Activated CD4-positive, alpha-beta T cell treated with anti-CD3 and anti-CD28 coated beads, Interleukin-2, amount 10 ng/mL, durations not matched to agents 24 days and 14 days (primary cell): ENCODE results near the gene ARHGAP44. TPM values are rescaled to one million over a fixed set of nuclear protein-coding genes. Genes with fewer than 3 reads are reported as not detected.

Experiments
- DNase-seq: peaks from one replicate; pipeline ENCODE4 v3.0.0; 2022
- H3K27ac Mint-ChIP-seq: one replicate; pipeline ENCODE4 v1.8.0; 2022; ENCODE audit warnings: mild to moderate bottlenecking, mixed read lengths
- H3K27me3 Mint-ChIP-seq: one replicate; pipeline ENCODE4 v1.8.0; 2022; ENCODE audit warnings: mixed read lengths
- H3K36me3 Mint-ChIP-seq: one replicate; pipeline ENCODE4 v1.8.0; 2022; ENCODE audit warnings: low read depth, mild to moderate bottlenecking, mixed read lengths
- H3K4me1 Mint-ChIP-seq: one replicate; pipeline ENCODE4 v1.8.0; 2021; ENCODE audit warnings: mixed read lengths
- H3K4me3 Mint-ChIP-seq: one replicate; pipeline ENCODE4 v1.8.0; 2022; ENCODE audit warnings: mild to moderate bottlenecking, moderate library complexity, mixed read lengths
- H3K9me3 Mint-ChIP-seq: one replicate; pipeline ENCODE4 v1.8.0; 2021; ENCODE audit warnings: mixed read lengths
- intact Hi-C: fragments of 100-400 bp; cut with micrococcal nuclease; formaldehyde crosslinking; loops from one replicate; pipeline ENCODE4 v1.15.1; 2023
- total RNA-seq: library from RNA; stranded (reverse); gene quantifications from 2 replicates; pipeline ENCODE4 v1.2.3, GENCODE V29; 2022

Gene ARHGAP44
- total RNA-seq, 1 donor from 2014 or later = 0.49 TPM

- H3K27me3 Mint-ChIP-seq = no peaks in the 10 kb centered on the region
- intact Hi-C loops = no loop called here
- H3K9me3 Mint-ChIP-seq = no peaks in the 10 kb centered on the region
- H3K4me1 Mint-ChIP-seq = no peaks in the 10 kb centered on the region
- H3K36me3 Mint-ChIP-seq = peaks cover 41% of the 10 kb centered on the region
- H3K27ac Mint-ChIP-seq = no peak overlapping the region
- no peak for DNase-seq
- H3K4me3 Mint-ChIP-seq = no peak overlapping the region
Measured at GRCh38 chr17:12990041-12990808, 200.9 kb downstream of the ARHGAP44 start.

- no peak for DNase-seq
- Mint-ChIP-seq H3K36me3 (peaks cover 46% of the 10 kb centered on the region), H3K4me1 (no peaks in the 10 kb centered on the region), H3K27me3 (no peaks in the 10 kb centered on the region), H3K9me3 (no peaks in the 10 kb centered on the region), H3K27ac (no peak overlapping the region), H3K4me3 (no peak overlapping the region)
- intact Hi-C loops = no loop called here
Measured at GRCh38 chr17:12990926-12991325, 201.6 kb downstream of the ARHGAP44 start.

- intact Hi-C loops = no loop called here
Measured at GRCh38 chr17:12992676-12993075, 203.4 kb downstream of the ARHGAP44 start.

GRCh38 chr17:12993631-12994030, 204.3 kb downstream of the ARHGAP44 start:
- H3K27me3 Mint-ChIP-seq = no peaks in the 10 kb centered on the region
- H3K4me1 Mint-ChIP-seq = no peaks in the 10 kb centered on the region
- intact Hi-C loops = no loop called here
- H3K36me3 Mint-ChIP-seq = peaks cover 66% of the 10 kb centered on the region
- H3K4me3 Mint-ChIP-seq = no peak overlapping the region
- DNase-seq = no peak
- H3K9me3 Mint-ChIP-seq = no peaks in the 10 kb centered on the region
- H3K27ac Mint-ChIP-seq = no peak overlapping the region

More at GRCh38 chr17:12992676-12993075, 203.4 kb downstream of the ARHGAP44 start:
- DNase-seq = no peak
- Mint-ChIP-seq H3K4me1 (no peaks in the 10 kb centered on the region), H3K27ac (no peak overlapping the region), H3K9me3 (no peaks in the 10 kb centered on the region), H3K27me3 (no peaks in the 10 kb centered on the region), H3K36me3 (peaks cover 59% of the 10 kb centered on the region), H3K4me3 (no peak overlapping the region)

- intact Hi-C loops = no loop called here
- Mint-ChIP-seq H3K36me3 (peaks cover 72% of the 10 kb centered on the region), H3K27me3 (no peaks in the 10 kb centered on the region), H3K27ac (no peak overlapping the region), H3K4me3 (no peak overlapping the region), H3K4me1 (no peaks in the 10 kb centered on the region), H3K9me3 (no peaks in the 10 kb centered on the region)
- no peak for DNase-seq
Measured at GRCh38 chr17:12994341-12995074, 205.2 kb downstream of the ARHGAP44 start.

GRCh38 chr17:12995106-12995895, 206.0 kb downstream of the ARHGAP44 start:
- Mint-ChIP-seq H3K36me3 (peaks cover 65% of the 10 kb centered on the region), H3K27me3 (no peaks in the 10 kb centered on the region), H3K4me3 (no peak overlapping the region), H3K4me1 (no peaks in the 10 kb centered on the region), H3K9me3 (no peaks in the 10 kb centered on the region), H3K27ac (no peak overlapping the region)
- no peak for DNase-seq
- intact Hi-C loops = no loop called here

DNA sequence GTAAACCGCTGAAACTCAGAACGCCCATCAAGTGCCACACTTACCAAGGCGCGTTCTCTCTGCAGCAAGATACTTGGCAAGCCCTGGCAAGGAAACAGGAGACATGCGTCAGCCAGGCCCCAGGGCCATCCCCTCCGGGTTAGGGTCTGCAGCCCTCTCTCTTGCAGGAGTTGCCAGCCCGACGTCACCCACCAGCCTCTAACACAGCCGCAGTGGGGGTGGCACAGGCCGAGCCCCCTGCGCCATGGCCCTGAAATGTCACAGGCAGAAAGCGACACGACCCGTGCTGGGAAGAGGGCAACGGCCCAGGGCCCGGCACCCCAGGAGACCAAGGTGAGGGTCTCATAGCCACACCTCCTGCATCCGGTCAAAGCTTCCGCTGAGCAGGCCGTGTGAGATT, 206.6 kb downstream of the ARHGAP44 start:
- no peaks in the 10 kb centered on the region for H3K4me1 Mint-ChIP-seq
- intact Hi-C loops = no loop called here
- no peak overlapping the region for H3K27ac Mint-ChIP-seq
- no peak for DNase-seq
- no peaks in the 10 kb centered on the region for H3K9me3 Mint-ChIP-seq
- H3K36me3 Mint-ChIP-seq = peaks cover 69% of the 10 kb centered on the region
- H3K27me3 Mint-ChIP-seq = no peaks in the 10 kb centered on the region
- H3K4me3 Mint-ChIP-seq = no peak overlapping the region

DNA sequence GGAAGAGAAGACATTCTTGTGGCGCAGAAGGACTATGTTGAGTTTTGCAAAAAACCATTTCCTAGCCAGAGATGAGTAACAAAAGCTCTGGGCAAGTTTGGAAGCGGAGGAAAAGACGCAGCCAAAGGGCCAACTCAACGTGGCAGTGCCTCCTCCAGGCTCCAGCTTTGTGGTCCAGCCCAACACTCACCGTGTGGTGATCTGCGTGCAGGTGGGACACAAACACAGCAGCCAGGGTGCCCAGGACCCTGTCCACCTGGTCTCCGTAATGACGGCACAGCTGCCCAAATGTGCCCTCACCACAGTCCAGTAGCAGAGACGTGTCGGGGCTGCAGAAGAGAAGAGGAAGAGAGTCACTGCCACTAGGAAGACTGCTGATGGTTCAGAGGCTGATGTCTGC, 207.1 kb downstream of the ARHGAP44 start:
- intact Hi-C loops = no loop called here
- Mint-ChIP-seq H3K4me3 (no peak overlapping the region), H3K27ac (no peak overlapping the region), H3K36me3 (peaks cover 67% of the 10 kb centered on the region), H3K9me3 (no peaks in the 10 kb centered on the region), H3K4me1 (no peaks in the 10 kb centered on the region), H3K27me3 (no peaks in the 10 kb centered on the region)
- no peak for DNase-seq

GRCh38 chr17:12996941-12997340, 207.6 kb downstream of the ARHGAP44 start:
- Mint-ChIP-seq H3K27me3 (no peaks in the 10 kb centered on the region), H3K36me3 (peaks cover 61% of the 10 kb centered on the region), H3K4me1 (no peaks in the 10 kb centered on the region), H3K9me3 (no peaks in the 10 kb centered on the region), H3K4me3 (no peak overlapping the region), H3K27ac (no peak overlapping the region)
- intact Hi-C loops = no loop called here
- DNase-seq = no peak

- Mint-ChIP-seq H3K27me3 (no peaks in the 10 kb centered on the region), H3K9me3 (no peaks in the 10 kb centered on the region), H3K27ac (no peak overlapping the region), H3K4me3 (no peak overlapping the region), H3K36me3 (peaks cover 52% of the 10 kb centered on the region), H3K4me1 (no peaks in the 10 kb centered on the region)
- no peak for DNase-seq
- intact Hi-C loops = no loop called here
Measured at GRCh38 chr17:12998461-12998860, 209.2 kb downstream of the ARHGAP44 start.

DNA sequence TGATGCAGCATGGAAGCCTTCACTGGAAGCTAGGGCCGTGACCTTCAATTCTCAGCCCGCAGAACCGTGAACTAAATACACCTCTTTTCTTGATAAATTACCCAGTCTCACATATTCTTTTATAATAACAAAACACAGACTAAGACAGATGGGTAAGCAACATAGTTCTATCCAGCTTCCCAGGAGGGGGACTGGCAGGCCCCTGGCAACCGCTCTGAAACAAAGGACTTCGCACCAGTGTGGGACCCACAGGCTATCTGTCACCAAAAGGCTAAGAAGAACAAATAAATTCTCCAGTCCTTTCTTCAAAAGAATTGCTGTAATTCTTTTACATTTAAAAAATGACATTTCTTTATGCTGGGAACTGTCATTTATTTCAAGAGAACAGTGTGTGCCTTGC, 209.6 kb downstream of the ARHGAP44 start:
- peaks cover 50% of the 10 kb centered on the region for H3K36me3 Mint-ChIP-seq
- no peaks in the 10 kb centered on the region for H3K4me1 Mint-ChIP-seq
- H3K9me3 Mint-ChIP-seq = no peaks in the 10 kb centered on the region
- H3K4me3 Mint-ChIP-seq = no peak overlapping the region
- H3K27ac Mint-ChIP-seq = no peak overlapping the region
- H3K27me3 Mint-ChIP-seq = no peaks in the 10 kb centered on the region
- intact Hi-C loops = no loop called here
- DNase-seq = no peak

DNA sequence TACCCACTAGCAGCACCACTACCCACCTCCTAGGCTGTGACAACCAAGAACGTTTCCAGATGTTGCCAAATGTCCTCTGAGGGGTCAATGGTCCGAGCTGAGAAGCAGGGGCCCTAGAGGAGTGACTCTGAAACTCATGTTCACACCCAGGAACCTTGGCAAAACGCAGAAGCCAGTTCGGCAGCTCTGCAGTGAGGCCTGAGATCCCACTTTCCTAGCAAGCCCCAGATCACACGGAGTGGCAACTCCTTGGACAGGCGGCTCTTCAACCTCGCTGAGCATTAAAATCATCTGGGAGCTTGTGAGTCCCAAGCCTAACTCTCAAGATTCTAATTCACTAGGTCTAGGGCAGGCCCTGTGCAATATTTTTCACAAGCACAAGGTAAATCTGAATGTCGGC, 211.3 kb downstream of the ARHGAP44 start:
- Mint-ChIP-seq H3K4me3 (no peak overlapping the region), H3K36me3 (peaks cover 54% of the 10 kb centered on the region)
- no peak for DNase-seq

DNA sequence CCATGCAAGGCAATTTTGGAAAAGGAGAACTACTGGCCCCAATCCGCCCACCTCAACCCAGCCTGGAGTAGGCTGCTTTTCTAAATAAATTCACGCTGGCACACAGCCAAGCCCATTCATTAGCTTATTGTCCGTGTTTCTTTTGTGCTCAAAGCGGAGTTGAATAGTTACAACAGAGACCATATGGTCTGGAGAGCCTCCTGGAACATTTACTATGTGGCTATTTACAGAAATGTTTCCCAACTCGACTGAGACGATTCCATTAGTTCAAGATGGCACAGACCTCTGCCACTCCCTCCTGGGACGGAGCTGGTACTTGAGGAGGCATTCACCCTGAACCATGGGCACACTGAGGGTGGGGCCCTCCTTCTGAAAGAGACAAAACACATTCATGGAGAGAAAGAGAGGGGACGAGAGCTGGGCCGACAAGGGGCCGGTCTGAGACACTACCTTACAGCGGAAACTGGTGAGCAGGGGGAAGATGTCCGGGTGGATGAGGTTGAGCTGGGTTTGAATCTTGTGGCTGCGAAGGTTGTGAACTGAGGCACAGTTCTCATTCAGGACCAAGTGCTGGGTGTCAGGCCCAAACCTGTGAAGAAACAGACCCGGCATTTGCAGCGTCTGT, 212.8 kb downstream of the ARHGAP44 start:
- intact Hi-C loops = loop anchor here (10.0 kb wide), 2 partner anchors 747 to 827 kb away; no protein-coding TSS in a partner anchor
- Mint-ChIP-seq H3K4me3 (no peak overlapping the region), H3K27me3 (no peaks in the 10 kb centered on the region), H3K36me3 (peaks cover 46% of the 10 kb centered on the region), H3K4me1 (no peaks in the 10 kb centered on the region), H3K27ac (no peak overlapping the region), H3K9me3 (no peaks in the 10 kb centered on the region)
- no peak for DNase-seq

More for the DNA sequence above, 211.3 kb downstream of the ARHGAP44 start:
- Mint-ChIP-seq H3K27ac (no peak overlapping the region), H3K27me3 (no peaks in the 10 kb centered on the region), H3K4me1 (no peaks in the 10 kb centered on the region), H3K9me3 (no peaks in the 10 kb centered on the region)
- intact Hi-C loops = loop anchor here (10.0 kb wide), 2 partner anchors 746 to 826 kb away; no protein-coding TSS in a partner anchor
